DND-41 (cell line): ENCODE measurements around the gene MAST4.

ENCODE experiments used
- ATAC-seq: fragments of 200-7000 bp; cut with Tn5 transposase; 3 replicates; pipeline ENCODE4 v1.9.1; 2021; ENCODE audit warnings: low read depth; ENCODE audit not compliant: insufficient read depth
- DNase-seq: peaks from one replicate; pipeline ENCODE4 v3.0.0-alpha.2; 2020
- H2AFZ ChIP-seq: 2 replicates; pipeline ENCODE4 v1.6.0; 2012; ENCODE audit warnings: low read depth, low read length
- H3K27ac ChIP-seq: 2 replicates; pipeline ENCODE4 v1.5.1; 2012; ENCODE audit warnings: low read length, inconsistent platforms
- H3K27me3 ChIP-seq: fragments of 200-600 bp; sonication (generic); 2 replicates; pipeline ENCODE4 v1.6.0; 2012; ENCODE audit warnings: low read length, mild to moderate bottlenecking, inconsistent platforms; ENCODE audit not compliant: insufficient read depth, poor library complexity
- H3K36me3 ChIP-seq: 2 replicates; pipeline ENCODE4 v1.5.1; 2012; ENCODE audit warnings: low read length, inconsistent platforms; ENCODE audit not compliant: insufficient read depth
- H3K4me1 ChIP-seq: 2 replicates; pipeline ENCODE4 v1.5.1; 2012; ENCODE audit warnings: mild to moderate bottlenecking, low read length; ENCODE audit not compliant: insufficient read depth
- H3K4me2 ChIP-seq: 2 replicates; pipeline ENCODE4 v1.6.0; 2012; ENCODE audit warnings: mild to moderate bottlenecking, moderate library complexity, low read length, inconsistent platforms; ENCODE audit not compliant: insufficient read depth
- H3K4me3 ChIP-seq, 2 experiments: fragments of 200-600 bp in 1 of 2; shearing (Covaris generic) in 1 of 2; 2 replicates each; pipeline ENCODE4 v1.5.1; 2012 to 2016; ENCODE audit warnings: inconsistent platforms in 2 of 2, low read length in 2 of 2, mild to moderate bottlenecking in 2 of 2, low read depth in 1 of 2, moderate library complexity in 1 of 2
- H3K79me2 ChIP-seq: 2 replicates; pipeline ENCODE4 v1.6.0; 2012; ENCODE audit warnings: low read length, inconsistent platforms; ENCODE audit not compliant: insufficient read depth
- H3K9ac ChIP-seq: 2 replicates; pipeline ENCODE4 v1.6.0; 2012; ENCODE audit warnings: low read depth, mild to moderate bottlenecking, inconsistent platforms, low read length, moderate library complexity
- H3K9me3 ChIP-seq: 2 replicates; pipeline ENCODE4 v1.5.1; 2012; ENCODE audit warnings: low read length, moderate library complexity, mild to moderate bottlenecking, inconsistent platforms; ENCODE audit not compliant: insufficient read depth, severe bottlenecking
- H4K20me1 ChIP-seq: 2 replicates; pipeline ENCODE4 v1.6.0; 2012; ENCODE audit warnings: low read length; ENCODE audit not compliant: insufficient read depth
- EZH2 ChIP-seq: IDR thresholded peaks from 3 replicates; pipeline ENCODE4 v1.6.1; 2012; ENCODE audit warnings: borderline replicate concordance, low read depth, mild to moderate bottlenecking, moderate library complexity, low read length, inconsistent platforms; ENCODE audit not compliant: severe bottlenecking
- TF ChIP-seq, protein P1 (sequence below): IDR thresholded peaks from 2 replicates; pipeline ENCODE4 v1.5.1; 2012; ENCODE audit warnings: borderline replicate concordance, low read length, moderate library complexity, mild to moderate bottlenecking; ENCODE audit not compliant: poor library complexity, severe bottlenecking; ENCODE audit errors: extremely low read depth

Gene MAST4

DNA sequence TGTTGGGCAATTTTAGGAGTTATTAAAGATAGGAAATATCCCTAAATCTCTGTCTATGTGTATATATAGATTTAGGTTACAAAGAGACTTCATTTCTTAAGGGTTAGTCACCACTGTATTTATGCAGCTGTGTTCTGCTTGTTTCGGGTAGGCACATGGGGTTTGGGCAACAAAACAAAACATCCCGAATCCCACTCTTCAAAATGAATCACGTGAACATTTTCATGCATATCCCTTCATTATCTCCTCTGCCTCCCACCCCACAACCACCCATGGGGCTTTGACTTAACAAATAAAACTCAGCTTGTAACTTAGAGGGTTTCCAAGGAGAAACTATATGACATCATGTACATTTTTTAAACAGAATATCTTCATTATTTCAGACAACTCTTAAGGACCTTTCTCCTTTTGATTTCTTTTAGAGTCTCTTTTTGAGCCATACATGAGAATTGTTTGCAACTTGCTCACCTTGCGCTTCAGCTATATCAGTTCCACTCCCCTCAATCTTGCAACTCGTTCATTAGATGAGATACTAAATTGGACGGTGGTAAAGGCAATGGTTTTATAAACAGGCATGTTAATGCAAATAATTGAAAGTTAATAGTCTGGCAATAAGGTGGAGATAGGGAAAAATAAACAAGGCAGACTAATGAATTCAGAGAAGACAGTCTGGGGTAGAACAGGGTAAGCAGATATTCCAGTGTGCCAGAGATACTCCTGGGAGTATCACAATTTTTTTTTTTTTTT is 463.7 kb downstream of the MAST4 start:
- H3K9me3 ChIP-seq = no peaks in the 10 kb centered on the region
- no peak for DNase-seq
- no peak overlapping the region for H3K4me3 ChIP-seq
- H3K36me3 ChIP-seq = no peaks in the 10 kb centered on the region
- H3K4me2 ChIP-seq = no peak overlapping the region
- H3K4me1 ChIP-seq = no peaks in the 10 kb centered on the region
- TF ChIP-seq, protein P1, sequence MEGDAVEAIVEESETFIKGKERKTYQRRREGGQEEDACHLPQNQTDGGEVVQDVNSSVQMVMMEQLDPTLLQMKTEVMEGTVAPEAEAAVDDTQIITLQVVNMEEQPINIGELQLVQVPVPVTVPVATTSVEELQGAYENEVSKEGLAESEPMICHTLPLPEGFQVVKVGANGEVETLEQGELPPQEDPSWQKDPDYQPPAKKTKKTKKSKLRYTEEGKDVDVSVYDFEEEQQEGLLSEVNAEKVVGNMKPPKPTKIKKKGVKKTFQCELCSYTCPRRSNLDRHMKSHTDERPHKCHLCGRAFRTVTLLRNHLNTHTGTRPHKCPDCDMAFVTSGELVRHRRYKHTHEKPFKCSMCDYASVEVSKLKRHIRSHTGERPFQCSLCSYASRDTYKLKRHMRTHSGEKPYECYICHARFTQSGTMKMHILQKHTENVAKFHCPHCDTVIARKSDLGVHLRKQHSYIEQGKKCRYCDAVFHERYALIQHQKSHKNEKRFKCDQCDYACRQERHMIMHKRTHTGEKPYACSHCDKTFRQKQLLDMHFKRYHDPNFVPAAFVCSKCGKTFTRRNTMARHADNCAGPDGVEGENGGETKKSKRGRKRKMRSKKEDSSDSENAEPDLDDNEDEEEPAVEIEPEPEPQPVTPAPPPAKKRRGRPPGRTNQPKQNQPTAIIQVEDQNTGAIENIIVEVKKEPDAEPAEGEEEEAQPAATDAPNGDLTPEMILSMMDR = no peak
- TF ChIP-seq EZH2 = no peak
- H3K79me2 ChIP-seq = no peaks in the 10 kb centered on the region
- H3K27me3 ChIP-seq = no peaks in the 10 kb centered on the region
- H3K27ac ChIP-seq = no peak overlapping the region
- H4K20me1 ChIP-seq = no peaks in the 10 kb centered on the region
- H2AFZ ChIP-seq = no peak overlapping the region
- ATAC-seq = no peak
- no peak overlapping the region for H3K9ac ChIP-seq

- Histone ChIP-seq H2AFZ (no peak overlapping the region), H3K4me3 (no peak overlapping the region), H3K9me3 (no peaks in the 10 kb centered on the region), H3K27me3 (no peaks in the 10 kb centered on the region), H3K36me3 (no peaks in the 10 kb centered on the region), H3K4me1 (no peaks in the 10 kb centered on the region), H3K79me2 (no peaks in the 10 kb centered on the region), H4K20me1 (no peaks in the 10 kb centered on the region), H3K4me2 (no peak overlapping the region), H3K27ac (no peak overlapping the region), H3K9ac (no peak overlapping the region)
- TF ChIP-seq, protein P1 = no peak
- no peak for TF ChIP-seq EZH2
- DNase-seq (no peak), ATAC-seq (no peak)
Observed at GRCh38 chr5:67061511-67061910, 465.3 kb downstream of the MAST4 start.

DNA sequence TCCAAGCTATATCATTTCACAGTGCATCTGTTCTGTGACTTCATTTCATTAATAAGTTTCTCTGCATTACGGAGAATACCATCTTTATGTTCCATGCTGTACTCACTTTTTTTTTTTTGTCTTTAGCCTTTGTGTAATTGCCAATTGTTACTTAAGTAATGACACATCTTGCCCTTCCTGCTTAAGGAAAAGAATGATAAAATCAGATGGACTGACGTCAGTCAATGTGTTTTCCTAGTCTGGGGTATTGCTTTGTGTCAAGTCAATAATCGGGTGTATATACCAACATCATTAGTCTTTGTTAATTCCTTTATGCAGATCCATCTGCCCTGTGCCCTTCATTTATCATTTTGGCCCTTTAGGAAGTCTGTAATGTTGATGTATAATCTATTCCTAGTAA is 466.9 kb downstream of the MAST4 start:
- Histone ChIP-seq H3K9me3 (no peaks in the 10 kb centered on the region), H3K4me3 (no peak overlapping the region), H3K79me2 (no peaks in the 10 kb centered on the region), H3K27ac (no peak overlapping the region), H4K20me1 (no peaks in the 10 kb centered on the region), H3K27me3 (no peaks in the 10 kb centered on the region), H3K4me2 (no peak overlapping the region), H3K9ac (no peak overlapping the region), H3K36me3 (no peaks in the 10 kb centered on the region), H2AFZ (no peak overlapping the region), H3K4me1 (no peaks in the 10 kb centered on the region)
- TF ChIP-seq EZH2 = no peak
- TF ChIP-seq, protein P1 = no peak
- ATAC-seq (no peak), DNase-seq (no peak)
